Neutrophil (primary cell): ENCODE results near the gene THSD8.

Source experiments
- H3K27ac ChIP-seq: fragments of 200-600 bp; sonication (generic); 2 replicates; pipeline ENCODE4 v1.5.1; 2016; ENCODE audit warnings: mild to moderate bottlenecking, moderate library complexity
- H3K27me3 ChIP-seq: fragments of 200-600 bp; sonication (generic); 2 replicates; pipeline ENCODE4 v1.6.0; 2016; ENCODE audit warnings: mild to moderate bottlenecking
- H3K36me3 ChIP-seq: fragments of 200-600 bp; sonication (generic); 2 replicates; pipeline ENCODE4 v1.5.1; 2017
- H3K4me1 ChIP-seq, 2 experiments: fragments of 200-600 bp in 1 of 2; sonication (generic) in 1 of 2; 1 replicate in 1 of 2; 2 replicates in 1 of 2; pipeline versions ENCODE4 v1.5.1 to v1.6.1; 2013 to 2016; ENCODE audit warnings: low read depth in 1 of 2, low read length in 1 of 2, mild to moderate bottlenecking in 1 of 2, moderate library complexity in 1 of 2; ENCODE audit not compliant: control insufficient read depth in 1 of 2, insufficient read depth in 1 of 2
- H3K4me3 ChIP-seq, 2 experiments: fragments of 200-600 bp in 1 of 2; sonication (generic) in 1 of 2; 1 replicate in 1 of 2; 2 replicates in 1 of 2; pipeline ENCODE4 v1.5.1; 2013 to 2016; ENCODE audit warnings: low read depth in 1 of 2, low read length in 1 of 2, mild to moderate bottlenecking in 1 of 2, moderate library complexity in 1 of 2
- H3K9me3 ChIP-seq: fragments of 200-600 bp; sonication (generic); 2 replicates; pipeline ENCODE4 v1.5.1; 2016
- CTCF ChIP-seq: fragments of 200-600 bp; sonication (generic); IDR thresholded peaks from 2 replicates; pipeline ENCODE4 v1.5.1; 2016; ENCODE audit warnings: antibody characterized with exemption

The THSD8 gene

GRCh38 chr19:12783291-12783848, 18.5 kb upstream of the THSD8 start:
- H3K4me3 ChIP-seq, result peak overlapping the region; percentile 63 to 64
- no peaks in the 10 kb centered on the region for H3K36me3 ChIP-seq
- H3K9me3 ChIP-seq, result no peaks in the 10 kb centered on the region
- no peak for TF ChIP-seq CTCF
- H3K27me3 ChIP-seq, result no peaks in the 10 kb centered on the region
- peak overlapping the region; percentile 100 for H3K27ac ChIP-seq
- peaks cover 91 to 92% of the 10 kb centered on the region in 2 experiments for H3K4me1 ChIP-seq

- Histone ChIP-seq H3K4me1 (peaks cover 90 to 92% of the 10 kb centered on the region in 2 experiments), H3K4me3 (peak overlapping the region; percentile 49 to 64)
- TF ChIP-seq CTCF, result no peak
These were observed 17.9 kb upstream of the THSD8 start for GRCh38 chr19:12783849-12784393.

GRCh38 chr19:12784394-12784870, 17.4 kb upstream of the THSD8 start:
- Histone ChIP-seq H3K27ac (peak overlapping the region; percentile 100), H3K27me3 (no peaks in the 10 kb centered on the region), H3K36me3 (no peaks in the 10 kb centered on the region), H3K4me1 (peaks cover 85 to 92% of the 10 kb centered on the region in 2 experiments), H3K4me3 (peak overlapping the region; percentile 49 to 99), H3K9me3 (no peaks in the 10 kb centered on the region)
- TF ChIP-seq CTCF, result no peak

More at GRCh38 chr19:12783849-12784393, 17.9 kb upstream of the THSD8 start:
- H3K9me3 ChIP-seq, result no peaks in the 10 kb centered on the region
- no peaks in the 10 kb centered on the region for H3K27me3 ChIP-seq
- H3K36me3 ChIP-seq, result no peaks in the 10 kb centered on the region
- peak overlapping the region; percentile 100 for H3K27ac ChIP-seq

- peaks cover 80 to 87% of the 10 kb centered on the region in 2 experiments for H3K4me1 ChIP-seq
- peak overlapping the region; percentile 49 to 99 for H3K4me3 ChIP-seq
- no peak for TF ChIP-seq CTCF
- H3K27ac ChIP-seq, result peak overlapping the region; percentile 100
- H3K36me3 ChIP-seq, result no peaks in the 10 kb centered on the region
- H3K9me3 ChIP-seq, result no peaks in the 10 kb centered on the region
- H3K27me3 ChIP-seq, result no peaks in the 10 kb centered on the region
These were observed 16.9 kb upstream of the THSD8 start for GRCh38 chr19:12784871-12785430.

GRCh38 chr19:12785431-12786031, 16.3 kb upstream of the THSD8 start:
- H3K36me3 ChIP-seq, result no peaks in the 10 kb centered on the region
- peaks cover 76 to 87% of the 10 kb centered on the region in 2 experiments for H3K4me1 ChIP-seq
- no peaks in the 10 kb centered on the region for H3K27me3 ChIP-seq
- peak overlapping the region; percentile 100 for H3K27ac ChIP-seq
- H3K4me3 ChIP-seq, result peak overlapping the region; percentile 49 to 99
- peak; percentile 12 for TF ChIP-seq CTCF
- H3K9me3 ChIP-seq, result no peaks in the 10 kb centered on the region
